Activated CD8-positive, alpha-beta T cell treated with anti-CD3 and anti-CD28 coated beads for 36 hours (primary cell): ENCODE results near the gene EXOC3. TPM values are rescaled to one million over a fixed set of nuclear protein-coding genes. Genes with fewer than 3 reads are reported as not detected.

Source experiments
- ATAC-seq: fragments of 200-7000 bp; cut with Tn5 transposase; one replicate; pipeline ENCODE4 v1.10.0; 2021; ENCODE audit warnings: mild to moderate bottlenecking, moderate library complexity
- CTCF ChIA-PET: fragments of 350-600 bp; sonication (Branson Sonifier 250); formaldehyde crosslinking; loops from one replicate; lab custom pipeline; 2021; ENCODE audit warnings: antibody characterized with exemption; lab: Charles Lee
- POLR2A ChIA-PET: fragments of 350-600 bp; sonication (Branson Sonifier 250); formaldehyde crosslinking; loops from one replicate; lab custom pipeline; 2021; ENCODE audit warnings: antibody characterized with exemption; lab: Charles Lee
- DNase-seq: peaks from one replicate; pipeline ENCODE4 v3.0.0-alpha.2; 2020
- H3K27ac Mint-ChIP-seq: one replicate; pipeline ENCODE4 v1.8.0; 2021; ENCODE audit warnings: mild to moderate bottlenecking, mixed read lengths
- H3K27me3 Mint-ChIP-seq: one replicate; pipeline ENCODE4 v1.8.0; 2021; ENCODE audit warnings: mixed read lengths
- H3K36me3 Mint-ChIP-seq: one replicate; pipeline ENCODE4 v1.8.0; 2021; ENCODE audit warnings: low read depth, mixed read lengths
- H3K4me1 Mint-ChIP-seq: one replicate; pipeline ENCODE4 v1.8.0; 2021; ENCODE audit warnings: low read depth, mixed read lengths
- H3K4me3 Mint-ChIP-seq: one replicate; pipeline ENCODE4 v1.8.0; 2021; ENCODE audit warnings: mild to moderate bottlenecking, moderate library complexity, mixed read lengths
- H3K9me3 Mint-ChIP-seq: one replicate; pipeline ENCODE4 v1.8.0; 2021; ENCODE audit warnings: mixed read lengths
- intact Hi-C: fragments of 100-400 bp; cut with micrococcal nuclease; formaldehyde crosslinking; loops from one replicate; pipeline ENCODE4 v1.10.0; 2022
- total RNA-seq, 2 experiments: library from RNA; stranded (reverse); gene quantifications; one replicate each; pipeline ENCODE4 v1.2.3, GENCODE V29; 2021
- TF ChIP-seq, protein P1 (sequence below): fragments of 200-600 bp; IDR thresholded peaks from one replicate; pipeline ENCODE4 v1.8.0; 2022; ENCODE audit warnings: antibody characterized with exemption, mild to moderate bottlenecking

Gene EXOC3
- total RNA-seq, 2 experiments from 2014 or later: 65.9 to 67.6 TPM

DNA sequence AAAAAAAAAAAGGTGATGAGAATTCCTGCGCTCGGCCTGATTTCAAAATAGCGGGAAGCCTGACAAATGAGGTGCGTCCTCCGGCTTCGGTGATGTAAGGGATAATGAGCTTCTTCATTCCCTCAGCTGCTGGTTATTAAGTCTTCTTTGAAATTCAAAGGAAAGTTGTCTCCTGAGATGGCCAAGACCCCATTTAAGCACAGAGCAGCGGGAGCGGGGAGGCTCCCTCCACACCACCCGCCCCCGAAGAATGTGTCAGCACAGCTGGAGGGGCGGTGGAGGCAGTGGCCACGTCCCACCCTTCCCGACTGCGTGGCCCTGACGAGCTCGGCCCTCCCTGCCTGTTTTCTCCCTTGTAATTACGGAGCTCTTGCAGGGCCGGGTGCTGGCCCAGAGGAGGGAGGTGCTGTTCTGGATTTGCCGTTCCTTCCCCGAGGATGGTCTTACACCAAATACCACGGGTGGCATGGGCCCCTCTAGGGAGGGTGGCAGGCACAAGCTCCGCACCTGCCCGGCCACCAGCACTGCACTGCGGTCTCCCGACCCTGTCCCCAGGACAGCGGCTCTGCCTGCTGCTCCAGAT lies 50.2 kb downstream of the EXOC3 start:
- CTCF ChIA-PET: no interaction called here
- TF ChIP-seq, protein P1, sequence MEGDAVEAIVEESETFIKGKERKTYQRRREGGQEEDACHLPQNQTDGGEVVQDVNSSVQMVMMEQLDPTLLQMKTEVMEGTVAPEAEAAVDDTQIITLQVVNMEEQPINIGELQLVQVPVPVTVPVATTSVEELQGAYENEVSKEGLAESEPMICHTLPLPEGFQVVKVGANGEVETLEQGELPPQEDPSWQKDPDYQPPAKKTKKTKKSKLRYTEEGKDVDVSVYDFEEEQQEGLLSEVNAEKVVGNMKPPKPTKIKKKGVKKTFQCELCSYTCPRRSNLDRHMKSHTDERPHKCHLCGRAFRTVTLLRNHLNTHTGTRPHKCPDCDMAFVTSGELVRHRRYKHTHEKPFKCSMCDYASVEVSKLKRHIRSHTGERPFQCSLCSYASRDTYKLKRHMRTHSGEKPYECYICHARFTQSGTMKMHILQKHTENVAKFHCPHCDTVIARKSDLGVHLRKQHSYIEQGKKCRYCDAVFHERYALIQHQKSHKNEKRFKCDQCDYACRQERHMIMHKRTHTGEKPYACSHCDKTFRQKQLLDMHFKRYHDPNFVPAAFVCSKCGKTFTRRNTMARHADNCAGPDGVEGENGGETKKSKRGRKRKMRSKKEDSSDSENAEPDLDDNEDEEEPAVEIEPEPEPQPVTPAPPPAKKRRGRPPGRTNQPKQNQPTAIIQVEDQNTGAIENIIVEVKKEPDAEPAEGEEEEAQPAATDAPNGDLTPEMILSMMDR: no peak
- intact Hi-C loops: no loop called here
- ATAC-seq (no peak), DNase-seq (no peak)
- Mint-ChIP-seq H3K27ac (no peak overlapping the region), H3K4me3 (no peak overlapping the region), H3K27me3 (peaks cover 1% of the 10 kb centered on the region), H3K36me3 (no peaks in the 10 kb centered on the region), H3K4me1 (no peaks in the 10 kb centered on the region), H3K9me3 (no peaks in the 10 kb centered on the region)
- POLR2A ChIA-PET: interaction anchor here (0.6 kb wide), 1 partner anchor 76 kb away, joined by 3 read pairs; no protein-coding TSS in a partner anchor

DNA sequence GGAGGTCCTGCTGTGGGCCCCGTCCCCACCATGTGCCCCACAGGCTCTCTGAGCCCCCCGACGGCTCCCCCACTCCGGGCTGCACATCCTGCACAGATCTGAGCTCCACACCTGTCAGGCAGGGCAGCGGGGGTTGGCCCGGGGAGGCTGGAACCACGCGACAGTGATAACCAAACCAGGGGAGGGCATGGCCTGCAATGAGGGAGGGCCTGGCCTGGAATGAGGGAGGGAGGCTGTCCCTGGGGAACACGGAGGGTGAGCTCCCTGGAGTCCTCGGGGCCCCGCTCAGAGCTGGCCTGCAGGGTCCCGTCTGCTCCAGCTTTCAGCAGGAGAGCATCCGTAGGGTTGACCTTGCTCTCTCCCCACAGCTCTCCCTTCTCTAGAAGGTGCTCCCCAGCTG lies 50.8 kb downstream of the EXOC3 start:
- Mint-ChIP-seq H3K4me3 (no peak overlapping the region), H3K9me3 (no peaks in the 10 kb centered on the region), H3K27ac (no peak overlapping the region), H3K4me1 (no peaks in the 10 kb centered on the region), H3K36me3 (no peaks in the 10 kb centered on the region), H3K27me3 (peaks cover 2% of the 10 kb centered on the region)
- no peak for ATAC-seq
- POLR2A ChIA-PET: no interaction called here
- TF ChIP-seq, protein P1: no peak
- DNase-seq: no peak
- CTCF ChIA-PET: no interaction called here
- intact Hi-C loops: no loop called here

DNA sequence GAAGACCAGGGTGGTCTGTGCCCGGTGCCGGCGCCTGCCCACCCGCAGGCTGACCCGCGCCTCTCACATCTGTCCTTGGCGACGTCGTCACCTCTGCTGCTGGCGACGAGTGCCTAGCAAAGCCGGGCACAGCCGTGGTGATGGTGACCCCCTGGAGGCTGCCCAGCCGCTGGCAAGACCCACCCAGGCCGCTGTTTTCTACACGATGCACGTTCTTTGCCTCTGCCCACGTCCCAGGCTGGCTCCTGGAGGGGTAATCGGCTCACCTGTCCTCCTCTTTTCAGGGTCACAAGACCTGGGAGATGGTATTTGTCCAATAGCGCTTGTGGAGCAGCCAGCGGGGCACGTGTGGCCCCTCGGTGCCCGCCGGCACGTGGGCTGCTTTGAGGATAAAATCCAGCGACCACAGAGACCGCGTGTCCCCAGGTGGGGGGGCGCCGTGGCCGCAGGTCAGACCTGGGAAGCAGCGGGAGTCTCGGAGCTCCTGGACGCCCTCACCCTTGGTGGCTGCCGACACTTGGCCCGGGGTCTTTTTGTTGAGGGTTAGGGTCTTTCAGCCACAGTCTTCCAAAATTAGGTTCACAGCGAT lies 51.8 kb downstream of the EXOC3 start:
- Mint-ChIP-seq H3K4me1 (no peaks in the 10 kb centered on the region), H3K4me3 (no peak overlapping the region), H3K9me3 (no peaks in the 10 kb centered on the region), H3K27ac (no peak overlapping the region), H3K36me3 (no peaks in the 10 kb centered on the region), H3K27me3 (peaks cover 2% of the 10 kb centered on the region)
- TF ChIP-seq, protein P1: no peak
- no peak for DNase-seq
- intact Hi-C loops: no loop called here
- POLR2A ChIA-PET: no interaction called here
- CTCF ChIA-PET: no interaction called here
- no peak for ATAC-seq

DNA sequence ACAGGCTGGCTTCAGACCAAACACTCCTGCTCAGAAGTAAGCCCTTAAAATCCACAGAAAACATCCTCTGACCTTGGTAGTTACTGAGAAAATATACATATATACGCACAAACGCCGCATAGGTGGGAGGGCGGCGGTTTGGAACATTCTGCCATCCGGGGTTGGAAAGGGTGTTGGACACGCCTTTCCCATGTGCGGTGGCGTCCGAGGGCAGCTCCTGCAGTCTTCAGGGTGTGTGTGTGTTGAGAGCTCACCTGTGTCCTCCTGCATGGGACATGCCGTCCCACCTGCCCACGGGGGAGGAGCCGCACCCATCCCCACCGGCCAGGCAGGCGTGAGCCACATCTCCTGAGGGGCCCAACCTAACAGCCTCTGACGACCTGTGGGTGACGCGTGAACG lies 53.1 kb downstream of the EXOC3 start:
- Mint-ChIP-seq H3K4me3 (no peak overlapping the region), H3K9me3 (no peaks in the 10 kb centered on the region), H3K36me3 (no peaks in the 10 kb centered on the region), H3K27ac (no peak overlapping the region), H3K27me3 (peaks cover 6% of the 10 kb centered on the region), H3K4me1 (no peaks in the 10 kb centered on the region)
- DNase-seq (no peak), ATAC-seq (no peak)
- intact Hi-C loops: no loop called here
- TF ChIP-seq, protein P1: no peak
- ChIA-PET POLR2A (no interaction called here), CTCF (no interaction called here)

DNA sequence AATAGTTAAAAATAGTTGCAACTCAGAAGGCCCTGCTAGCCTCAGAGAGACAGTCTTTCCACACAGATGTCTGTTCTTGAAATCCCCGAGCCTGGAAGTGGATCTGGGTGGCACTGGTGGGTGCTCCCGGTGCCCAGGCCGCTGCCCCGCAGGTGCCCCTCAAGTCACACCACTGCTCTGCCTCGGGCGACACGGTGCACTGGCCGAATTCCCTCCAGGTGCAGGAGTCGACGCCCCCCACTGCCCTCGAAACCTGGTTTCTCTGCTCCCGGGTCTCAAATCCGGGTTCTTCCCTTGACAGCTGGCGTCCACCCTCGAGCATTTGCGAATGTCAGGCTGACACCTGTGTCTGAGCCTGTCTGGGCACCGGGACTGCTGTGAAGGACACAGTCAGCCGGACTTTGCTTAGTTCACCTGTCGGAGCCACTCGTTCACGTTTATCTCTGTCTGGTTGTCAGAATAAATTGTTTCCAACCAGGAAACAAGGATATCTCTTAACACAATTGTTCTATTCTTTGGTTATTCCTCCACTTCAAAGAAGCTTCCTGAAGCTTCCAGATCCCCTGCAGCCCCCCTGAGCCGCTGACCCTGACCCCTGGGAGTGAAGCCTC lies 54.2 kb downstream of the EXOC3 start:
- Mint-ChIP-seq H3K4me3 (no peak overlapping the region), H3K27ac (no peak overlapping the region), H3K9me3 (no peaks in the 10 kb centered on the region), H3K27me3 (peaks cover 6% of the 10 kb centered on the region), H3K36me3 (no peaks in the 10 kb centered on the region), H3K4me1 (no peaks in the 10 kb centered on the region)
- POLR2A ChIA-PET: no interaction called here
- no peak for DNase-seq
- no peak for ATAC-seq
- CTCF ChIA-PET: no interaction called here
- TF ChIP-seq, protein P1: no peak
- intact Hi-C loops: no loop called here
